ENCODE measurements around the gene DERL2. TPM values are rescaled to one million over a fixed set of nuclear protein-coding genes. Genes with fewer than 3 reads are reported as not detected.

Gene DERL2
- total and polyA plus RNA-seq, 2 of the 4 experiments (the other 2 are of a cell fraction), result 27.4 to 44.2 TPM

GRCh38 chr17:5531085-5531418 is 45.1 kb upstream of the DERL2 start:
- Histone ChIP-seq H2BK20ac (ENCODE audit: low read depth, low read length) (no peak overlapping the region), H2BK15ac (ENCODE audit: low read depth, low read length) (no peak overlapping the region), H2BK120ac (ENCODE audit: low read depth, low read length) (no peak overlapping the region), H2BK5ac (ENCODE audit: low read depth, low read length, poor library complexity, severe bottlenecking) (no peak overlapping the region), H4K91ac (ENCODE audit: insufficient read depth, low read depth, low read length) (no peak overlapping the region), H3K9me3 (ENCODE audit: control insufficient read depth, insufficient read depth, low read length) (no peaks in the 10 kb centered on the region), H3K56ac (ENCODE audit: extremely low read depth, insufficient read depth, low read length) (no peak overlapping the region), H2AK9ac (replicated peaks; ENCODE audit: low read depth, low read length, poor library complexity) (no peak overlapping the region), H3K4ac (ENCODE audit: low read depth, low read length) (no peak overlapping the region), H2AK5ac (ENCODE audit: low read depth, low read length) (no peak overlapping the region), H3K23ac (ENCODE audit: low read depth, low read length) (no peak overlapping the region), H3K27ac (ENCODE audit: insufficient read depth, low read length) (no peak overlapping the region), H4K20me1 (ENCODE audit: insufficient read depth, low read length) (no peaks in the 10 kb centered on the region), H2AFZ (replicated peaks; ENCODE audit: low read length, poor library complexity) (no peak overlapping the region), H3K14ac (replicated peaks; ENCODE audit: low read depth, low read length) (no peak overlapping the region), H3K79me1 (ENCODE audit: low read depth in 1 of 2, low read length in 2 of 2) (peaks cover 3 to 16% of the 10 kb centered on the region in 2 experiments; a peak in 3 of 4 replicates), H3K9me1 (ENCODE audit: insufficient read depth, low read length) (peaks cover 14% of the 10 kb centered on the region), H3K36me3 (ENCODE audit: control insufficient read depth, insufficient read depth, low read length) (peaks cover 18% of the 10 kb centered on the region), H3K27me3 (ENCODE audit: control insufficient read depth, insufficient read depth, low read length) (no peaks in the 10 kb centered on the region), H3K4me1 (ENCODE audit: control insufficient read depth, insufficient read depth, low read length) (peaks cover 13% of the 10 kb centered on the region), H3K4me2 (ENCODE audit: low read depth, low read length) (no peak overlapping the region), H3K18ac (ENCODE audit: low read depth, low read length) (no peak overlapping the region), H3K9ac (ENCODE audit: low read depth, low read length) (no peak overlapping the region), H4K8ac (ENCODE audit: low read depth in 2 of 2, low read length in 2 of 2) (no peak overlapping the region), H4K5ac (ENCODE audit: low read depth, low read length) (no peak overlapping the region), H3K4me3 (ENCODE audit: insufficient read depth, low read depth, low read length) (no peak overlapping the region)
- intact Hi-C loops (cut with micrococcal nuclease) (no loop called here), dilution Hi-C loops (cut with HindIII; ENCODE audit: low sequenced_read_pairs, unreplicated experiment) (no loop called here), in situ Hi-C loops (cut with MboI; ENCODE audit: low sequenced_read_pairs) (no loop called here)
- ChIA-PET CTCF (no interaction called here), POLR2A (ENCODE audit: unreplicated experiment) (no interaction called here)
- TF ChIP-seq RFX5 (IDR thresholded peaks at IDR 0.05; ENCODE audit: low read depth, low read length) (no peak), NFE2L2 (IDR thresholded peaks at IDR 0.05; ENCODE audit: low read depth, low read length) (no peak), RAD21 (IDR thresholded peaks at IDR 0.05; ENCODE audit: low read length) (no peak), POLR2A (IDR thresholded peaks at IDR 0.05; ENCODE audit: low read depth, low read length) (no peak), BHLHE40 (IDR thresholded peaks at IDR 0.05; ENCODE audit: low read depth, low read length) (no peak), FOS (IDR thresholded peaks at IDR 0.05; ENCODE audit: low read depth, low read length) (no peak), MAZ (IDR thresholded peaks at IDR 0.05; ENCODE audit: borderline replicate concordance, low read depth, low read length) (no peak), CHD1 (IDR thresholded peaks at IDR 0.05; ENCODE audit: low read depth, low read length) (no peak), SMC3 (IDR thresholded peaks at IDR 0.05; ENCODE audit: low read depth, low read length) (no peak), ELK1 (IDR thresholded peaks at IDR 0.05; ENCODE audit: borderline replicate concordance, low read depth, low read length) (no peak), RCOR1 (IDR thresholded peaks at IDR 0.05; ENCODE audit: insufficient replicate concordance, low read length) (no peak), CEBPB (IDR thresholded peaks at IDR 0.05; ENCODE audit: low read depth, low read length) (no peak), MAFK (IDR thresholded peaks at IDR 0.05; ENCODE audit: low read depth, low read length) (no peak), MXI1 (IDR thresholded peaks at IDR 0.05; ENCODE audit: borderline replicate concordance, low read depth, low read length) (no peak)
- TF ChIP-seq, protein P1, sequence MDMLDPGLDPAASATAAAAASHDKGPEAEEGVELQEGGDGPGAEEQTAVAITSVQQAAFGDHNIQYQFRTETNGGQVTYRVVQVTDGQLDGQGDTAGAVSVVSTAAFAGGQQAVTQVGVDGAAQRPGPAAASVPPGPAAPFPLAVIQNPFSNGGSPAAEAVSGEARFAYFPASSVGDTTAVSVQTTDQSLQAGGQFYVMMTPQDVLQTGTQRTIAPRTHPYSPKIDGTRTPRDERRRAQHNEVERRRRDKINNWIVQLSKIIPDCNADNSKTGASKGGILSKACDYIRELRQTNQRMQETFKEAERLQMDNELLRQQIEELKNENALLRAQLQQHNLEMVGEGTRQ (IDR thresholded peaks at IDR 0.05; ENCODE audit: low read depth, low read length), result no peak
- TF ChIP-seq, protein P2, sequence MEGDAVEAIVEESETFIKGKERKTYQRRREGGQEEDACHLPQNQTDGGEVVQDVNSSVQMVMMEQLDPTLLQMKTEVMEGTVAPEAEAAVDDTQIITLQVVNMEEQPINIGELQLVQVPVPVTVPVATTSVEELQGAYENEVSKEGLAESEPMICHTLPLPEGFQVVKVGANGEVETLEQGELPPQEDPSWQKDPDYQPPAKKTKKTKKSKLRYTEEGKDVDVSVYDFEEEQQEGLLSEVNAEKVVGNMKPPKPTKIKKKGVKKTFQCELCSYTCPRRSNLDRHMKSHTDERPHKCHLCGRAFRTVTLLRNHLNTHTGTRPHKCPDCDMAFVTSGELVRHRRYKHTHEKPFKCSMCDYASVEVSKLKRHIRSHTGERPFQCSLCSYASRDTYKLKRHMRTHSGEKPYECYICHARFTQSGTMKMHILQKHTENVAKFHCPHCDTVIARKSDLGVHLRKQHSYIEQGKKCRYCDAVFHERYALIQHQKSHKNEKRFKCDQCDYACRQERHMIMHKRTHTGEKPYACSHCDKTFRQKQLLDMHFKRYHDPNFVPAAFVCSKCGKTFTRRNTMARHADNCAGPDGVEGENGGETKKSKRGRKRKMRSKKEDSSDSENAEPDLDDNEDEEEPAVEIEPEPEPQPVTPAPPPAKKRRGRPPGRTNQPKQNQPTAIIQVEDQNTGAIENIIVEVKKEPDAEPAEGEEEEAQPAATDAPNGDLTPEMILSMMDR (conservative IDR thresholded peaks at IDR 0.05; ENCODE audit: low read depth, low read length), result no peak
- ATAC-seq (ENCODE audit: low read depth), result no peak
- BruUV-seq (replicated peaks), result no TSS peak
- no CpG with 5 or more reads among the region's 4 CpGs for WGBS, 2 experiments (ENCODE audit: extremely low coverage in 2 of 2, insufficient read length in 1 of 2)
- no peak for DNase-seq

Measured in IMR-90 (cell line).